Keratinocyte (primary cell): Measurements from ENCODE around the gene TOM1L2. TPM values are rescaled to one million over a fixed set of nuclear protein-coding genes. Genes with fewer than 3 reads are reported as not detected.

ENCODE experiments used
- DNase-seq: peaks from one replicate; pipeline ENCODE4 v3.0.0-alpha.2; 2011; ENCODE audit warnings: low read depth, missing footprints, low spot score
- FAIRE-seq: peaks from 2 replicates; lab custom pipeline; 2011; peaks lifted over from hg19 to GRCh38; lab: Jason Lieb, UNC
- H2AFZ ChIP-seq: 2 replicates; pipeline ENCODE4 v1.6.0; 2012; ENCODE audit warnings: low read length, control low read depth, inconsistent platforms; ENCODE audit not compliant: control insufficient read depth
- H3K27ac ChIP-seq: 2 replicates; pipeline ENCODE4 v1.5.1; 2011; ENCODE audit warnings: low read length; ENCODE audit not compliant: control insufficient read depth, insufficient read depth
- H3K27me3 ChIP-seq: 3 replicates; pipeline ENCODE4 v1.6.0; 2011; ENCODE audit warnings: low read length; ENCODE audit not compliant: control insufficient read depth, insufficient read depth; ENCODE audit errors: extremely low read depth
- H3K36me3 ChIP-seq, 2 experiments: 2 replicates in 1 of 2; 3 replicates in 1 of 2; pipeline ENCODE4 v1.5.1; 2011; ENCODE audit warnings: low read length in 2 of 2, mild to moderate bottlenecking in 1 of 2; ENCODE audit not compliant: control insufficient read depth in 2 of 2, insufficient read depth in 2 of 2; ENCODE audit errors: extremely low read depth in 1 of 2
- H3K4me1 ChIP-seq: 3 replicates; pipeline ENCODE4 v1.5.1; 2011; ENCODE audit warnings: low read length; ENCODE audit not compliant: control insufficient read depth, insufficient read depth; ENCODE audit errors: extremely low read depth
- H3K4me2 ChIP-seq: 3 replicates; pipeline ENCODE4 v1.6.0; 2011; ENCODE audit warnings: low read depth, low read length; ENCODE audit not compliant: control insufficient read depth, insufficient read depth; ENCODE audit errors: extremely low read depth
- H3K4me3 ChIP-seq, 3 experiments: fragments of 200-600 bp in 1 of 3; sonication (generic) in 1 of 3; 2 replicates in 2 of 3; 3 replicates in 1 of 3; pipeline ENCODE4 v1.5.1; 2011 to 2016; ENCODE audit warnings: low read length in 3 of 3, mild to moderate bottlenecking in 3 of 3, control low read depth in 2 of 3, inconsistent platforms in 1 of 3, low read depth in 1 of 3, mixed read lengths in 1 of 3, mixed run types in 1 of 3, moderate library complexity in 1 of 3; ENCODE audit not compliant: control insufficient read depth in 2 of 3, insufficient read depth in 2 of 3; ENCODE audit errors: extremely low read depth in 1 of 3
- H3K79me2 ChIP-seq: 2 replicates; pipeline ENCODE4 v1.6.0; 2012; ENCODE audit warnings: low read length; ENCODE audit not compliant: control insufficient read depth, insufficient read depth
- H3K9ac ChIP-seq: 3 replicates; pipeline ENCODE4 v1.6.0; 2011; ENCODE audit warnings: low read length; ENCODE audit not compliant: control insufficient read depth, insufficient read depth; ENCODE audit errors: extremely low read depth
- H3K9me1 ChIP-seq: 3 replicates; pipeline ENCODE4 v1.6.0; 2011; ENCODE audit warnings: low read length; ENCODE audit not compliant: control insufficient read depth, insufficient read depth; ENCODE audit errors: extremely low read depth
- H3K9me3 ChIP-seq: 2 replicates; pipeline ENCODE4 v1.5.1; 2012; ENCODE audit warnings: low read depth, low read length; ENCODE audit not compliant: control insufficient read depth
- H4K20me1 ChIP-seq: 3 replicates; pipeline ENCODE4 v1.6.0; 2011; ENCODE audit warnings: low read length; ENCODE audit not compliant: control insufficient read depth, insufficient read depth; ENCODE audit errors: extremely low read depth
- EZH2 ChIP-seq: IDR thresholded peaks from one replicate; pipeline ENCODE4 v1.6.1; 2012; ENCODE audit warnings: inconsistent platforms, mild to moderate bottlenecking, low read length, moderate library complexity
- dilution Hi-C: fragments of 300-500 bp; cut with MboI; formaldehyde crosslinking; loops from one replicate; pipeline ENCODE4 v1.7.0; 2020; ENCODE audit warnings: low sequenced_read_pairs; ENCODE audit not compliant: extremely low pct_ligation_motif_present
- polyA plus RNA-seq, 5 experiments: library from polyadenylated mRNA; depleted of rRNA in 3 of 5; stranded (reverse) in 3 of 5; stranded (forward) in 1 of 5; unstranded in 1 of 5; fragments of >200 nt; gene quantifications; 1 replicate in 1 of 5; 2 replicates in 3 of 5; 3 replicates in 1 of 5; pipeline versions ENCODE4 v1.2.1 to v1.2.3, GENCODE V29; 2011 to 2012; ENCODE audit warnings: missing spikeins in 2 of 5, low read depth in 1 of 5, low replicate concordance in 1 of 5
- TF ChIP-seq, protein P1 (sequence below), 3 experiments: IDR thresholded peaks in 1 of 3; conservative IDR thresholded peaks in 1 of 3; optimal IDR thresholded peaks in 1 of 3; 2 replicates in 2 of 3; 3 replicates in 1 of 3; pipeline versions ENCODE3 to v1.5.1; 2011; ENCODE audit warnings: low read length in 3 of 3, mild to moderate bottlenecking in 3 of 3, moderate library complexity in 2 of 3, control low read depth in 1 of 3, inconsistent platforms in 1 of 3; ENCODE audit not compliant: insufficient read depth in 2 of 3; ENCODE audit errors: extremely low read depth in 1 of 3

Gene TOM1L2
- polyA plus RNA-seq, 1 donor (not counting 4 experiments of a cell fraction or from before 2014, with no cell fraction given): 36.3 TPM

DNA sequence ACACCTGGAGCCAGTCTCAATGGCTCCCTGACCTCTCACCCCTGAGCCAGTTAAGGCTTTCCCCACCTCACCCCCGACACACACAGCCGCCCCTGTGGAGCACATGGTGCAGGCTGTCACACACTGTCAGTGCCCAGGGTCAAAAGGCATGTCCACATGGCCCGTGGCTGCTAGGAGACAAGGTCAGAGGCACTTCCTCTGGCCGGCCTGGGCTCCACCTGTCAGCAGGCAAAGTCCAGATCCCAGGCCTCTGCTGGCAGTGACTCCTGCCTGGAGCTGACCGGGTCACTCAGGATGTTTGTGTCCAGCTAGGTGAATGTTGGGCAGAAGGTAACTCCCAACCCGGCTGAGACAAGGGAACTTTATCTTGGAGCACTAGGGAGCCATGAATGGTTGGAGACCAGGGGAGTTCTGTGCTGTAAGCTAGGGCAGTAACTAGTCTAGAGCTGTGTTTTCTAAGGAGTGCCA lies 141.4 kb downstream of the TOM1L2 start:
- Histone ChIP-seq H3K9me3 (no peaks in the 10 kb centered on the region), H3K9me1 (peaks cover 5% of the 10 kb centered on the region), H4K20me1 (peaks cover 32% of the 10 kb centered on the region), H3K27me3 (no peaks in the 10 kb centered on the region), H3K4me3 (no peak overlapping the region), H3K36me3 (peaks cover 18 to 41% of the 10 kb centered on the region in 2 experiments), H2AFZ (no peak overlapping the region), H3K4me1 (peaks cover 43% of the 10 kb centered on the region), H3K27ac (no peak overlapping the region), H3K9ac (no peak overlapping the region), H3K79me2 (peaks cover 91% of the 10 kb centered on the region), H3K4me2 (no peak overlapping the region)
- dilution Hi-C loops: no loop called here
- DNase-seq (no peak), FAIRE-seq (no peak)
- TF ChIP-seq, protein P1, sequence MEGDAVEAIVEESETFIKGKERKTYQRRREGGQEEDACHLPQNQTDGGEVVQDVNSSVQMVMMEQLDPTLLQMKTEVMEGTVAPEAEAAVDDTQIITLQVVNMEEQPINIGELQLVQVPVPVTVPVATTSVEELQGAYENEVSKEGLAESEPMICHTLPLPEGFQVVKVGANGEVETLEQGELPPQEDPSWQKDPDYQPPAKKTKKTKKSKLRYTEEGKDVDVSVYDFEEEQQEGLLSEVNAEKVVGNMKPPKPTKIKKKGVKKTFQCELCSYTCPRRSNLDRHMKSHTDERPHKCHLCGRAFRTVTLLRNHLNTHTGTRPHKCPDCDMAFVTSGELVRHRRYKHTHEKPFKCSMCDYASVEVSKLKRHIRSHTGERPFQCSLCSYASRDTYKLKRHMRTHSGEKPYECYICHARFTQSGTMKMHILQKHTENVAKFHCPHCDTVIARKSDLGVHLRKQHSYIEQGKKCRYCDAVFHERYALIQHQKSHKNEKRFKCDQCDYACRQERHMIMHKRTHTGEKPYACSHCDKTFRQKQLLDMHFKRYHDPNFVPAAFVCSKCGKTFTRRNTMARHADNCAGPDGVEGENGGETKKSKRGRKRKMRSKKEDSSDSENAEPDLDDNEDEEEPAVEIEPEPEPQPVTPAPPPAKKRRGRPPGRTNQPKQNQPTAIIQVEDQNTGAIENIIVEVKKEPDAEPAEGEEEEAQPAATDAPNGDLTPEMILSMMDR (optimal IDR thresholded peaks at IDR 0.05 in 1 of 3, IDR thresholded peaks at IDR 0.05 in 1 of 3, conservative IDR thresholded peaks at IDR 0.05 in 1 of 3; ENCODE audit: extremely low read depth in 1 of 3, insufficient read depth in 2 of 3, low read length in 3 of 3): no peak
- TF ChIP-seq EZH2: no peak

DNA sequence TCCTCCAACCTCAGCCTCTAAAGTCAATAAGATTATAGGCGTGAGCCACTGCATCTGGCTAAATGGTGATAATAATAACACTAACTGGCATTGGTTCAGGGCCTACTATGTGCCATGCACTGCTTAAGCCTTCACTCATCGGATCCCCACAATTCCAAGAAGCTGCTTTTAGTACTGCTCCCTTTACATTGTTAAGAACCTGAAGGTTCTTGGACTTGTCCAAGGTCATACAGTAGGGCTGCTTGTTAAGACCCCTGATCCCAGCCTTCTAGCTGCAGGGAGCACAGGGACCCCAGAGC lies 142.0 kb downstream of the TOM1L2 start:
- dilution Hi-C loops: no loop called here
- Histone ChIP-seq H3K4me3 (no peak overlapping the region), H3K9ac (no peak overlapping the region), H4K20me1 (peaks cover 29% of the 10 kb centered on the region), H3K27ac (no peak overlapping the region), H2AFZ (no peak overlapping the region), H3K4me2 (no peak overlapping the region), H3K27me3 (no peaks in the 10 kb centered on the region), H3K4me1 (peaks cover 41% of the 10 kb centered on the region), H3K36me3 (peaks cover 18 to 35% of the 10 kb centered on the region in 2 experiments), H3K79me2 (peaks cover 85% of the 10 kb centered on the region), H3K9me3 (no peaks in the 10 kb centered on the region), H3K9me1 (peaks cover 3% of the 10 kb centered on the region)
- TF ChIP-seq, protein P1 (optimal IDR thresholded peaks at IDR 0.05 in 1 of 3, IDR thresholded peaks at IDR 0.05 in 1 of 3, conservative IDR thresholded peaks at IDR 0.05 in 1 of 3; ENCODE audit: extremely low read depth in 1 of 3, insufficient read depth in 2 of 3, low read length in 3 of 3): no peak
- no peak for TF ChIP-seq EZH2
- FAIRE-seq (no peak), DNase-seq (no peak)
